ENCODE data around the gene PRKN.

DNA sequence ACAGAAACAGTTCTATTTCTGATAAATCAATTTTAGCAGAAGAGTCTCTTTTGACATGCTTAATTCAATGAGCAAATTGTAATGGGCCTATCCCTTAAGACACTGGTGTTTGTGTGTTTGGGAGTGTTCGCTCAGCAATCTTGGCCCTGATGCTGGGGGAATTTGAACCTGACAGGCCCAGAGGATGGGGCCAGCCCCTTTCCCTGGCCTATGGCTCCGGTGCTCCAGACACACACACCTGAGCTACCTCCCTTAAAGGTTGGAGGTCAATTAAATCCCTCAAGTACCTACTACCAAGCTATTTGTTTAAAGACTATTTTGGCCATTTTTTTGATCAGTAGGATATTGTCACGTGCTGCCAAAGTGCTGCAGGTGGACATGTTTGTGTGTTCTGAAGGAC is 549.3 kb downstream of the PRKN start:
- TF ChIP-seq EZH2 (IDR thresholded peaks at IDR 0.05; ENCODE audit: insufficient read depth, poor library complexity, severe bottlenecking) = no peak
- TF ChIP-seq EZH2phosphoT487 (IDR thresholded peaks at IDR 0.05; ENCODE audit: insufficient read depth, low read depth) = no peak
